ENCODE measurements around the gene FPGS. TPM values are rescaled to one million over a fixed set of nuclear protein-coding genes. Genes with fewer than 3 reads are reported as not detected.
A peak's percentile ranks its signal among the peaks of the same experiment; 100 is the strongest.

FPGS gene
- polyA plus RNA-seq, 4 donors = 41.5 to 46.2 (median 42.6) TPM

GRCh38 chr9:127785933-127786772, 16.5 kb upstream of the FPGS start, which contains the start of gene CDK9:
Gene CDK9, plus strand, starts transcription at chr9:127786034. Its CDS starts 115 bp downstream, at chr9:127786149.
- peak in 3 of 4 donors; percentile 72 to 81 (median 80) for DNase-seq (ENCODE audit: low read depth in 4 of 4, low spot score in 3 of 4)

DNA sequence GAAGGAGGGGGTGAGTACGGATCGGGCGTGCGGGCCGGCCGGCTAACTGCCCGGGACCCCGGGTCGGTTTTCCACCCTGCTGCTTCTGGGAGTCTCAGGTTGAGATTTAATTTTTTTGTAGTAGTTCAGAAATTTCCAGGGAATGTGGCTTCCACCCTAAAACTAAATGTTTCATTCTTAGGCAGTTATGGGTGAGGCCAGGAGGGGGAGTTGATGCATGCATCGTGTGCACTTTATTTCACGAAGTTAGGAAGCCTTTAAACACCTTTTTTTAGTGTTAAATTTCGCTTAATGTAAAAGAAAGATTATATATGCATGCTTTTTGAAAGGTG, 15.9 kb upstream of the FPGS start:
- no peak for DNase-seq (ENCODE audit: low read depth in 4 of 4, low spot score in 3 of 4)

- no peak for DNase-seq (ENCODE audit: low read depth in 4 of 4, low spot score in 3 of 4)
Observed at GRCh38 chr9:127788337-127789011, 14.2 kb upstream of the FPGS start.

DNA sequence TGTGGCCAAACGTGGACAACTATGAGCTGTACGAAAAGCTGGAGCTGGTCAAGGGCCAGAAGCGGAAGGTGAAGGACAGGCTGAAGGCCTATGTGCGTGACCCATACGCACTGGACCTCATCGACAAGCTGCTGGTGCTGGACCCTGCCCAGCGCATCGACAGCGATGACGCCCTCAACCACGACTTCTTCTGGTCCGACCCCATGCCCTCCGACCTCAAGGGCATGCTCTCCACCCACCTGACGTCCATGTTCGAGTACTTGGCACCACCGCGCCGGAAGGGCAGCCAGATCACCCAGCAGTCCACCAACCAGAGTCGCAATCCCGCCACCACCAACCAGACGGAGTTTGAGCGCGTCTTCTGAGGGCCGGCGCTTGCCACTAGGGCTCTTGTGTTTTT, 13.5 kb upstream of the FPGS start:
- DNase-seq (ENCODE audit: low read depth in 4 of 4, low spot score in 3 of 4) = no peak

- DNase-seq (ENCODE audit: low read depth in 4 of 4, low spot score in 3 of 4) = no peak
Observed at GRCh38 chr9:127790094-127790855, 12.4 kb upstream of the FPGS start.

DNA sequence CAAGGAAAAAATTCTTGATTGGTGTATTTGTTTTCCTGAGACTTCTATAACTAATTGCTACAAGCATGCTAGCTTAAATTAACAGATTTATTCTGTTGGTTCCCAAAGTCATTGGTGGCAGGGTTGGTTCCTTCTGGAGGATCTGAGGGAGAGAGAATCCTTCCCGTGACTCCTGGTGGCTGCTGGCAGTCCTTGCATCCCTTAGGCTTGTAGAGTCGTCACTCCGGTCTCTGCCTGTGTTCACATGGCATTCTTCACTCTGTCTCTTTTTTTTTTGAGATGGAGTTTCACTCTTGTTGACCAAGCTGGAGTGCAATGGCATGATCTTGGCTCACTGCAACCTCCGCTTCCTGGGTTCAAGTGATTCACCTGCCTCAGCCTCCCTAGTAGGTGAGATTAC, 11.6 kb upstream of the FPGS start:
- no peak for DNase-seq (ENCODE audit: low read depth in 4 of 4, low spot score in 3 of 4)

DNA sequence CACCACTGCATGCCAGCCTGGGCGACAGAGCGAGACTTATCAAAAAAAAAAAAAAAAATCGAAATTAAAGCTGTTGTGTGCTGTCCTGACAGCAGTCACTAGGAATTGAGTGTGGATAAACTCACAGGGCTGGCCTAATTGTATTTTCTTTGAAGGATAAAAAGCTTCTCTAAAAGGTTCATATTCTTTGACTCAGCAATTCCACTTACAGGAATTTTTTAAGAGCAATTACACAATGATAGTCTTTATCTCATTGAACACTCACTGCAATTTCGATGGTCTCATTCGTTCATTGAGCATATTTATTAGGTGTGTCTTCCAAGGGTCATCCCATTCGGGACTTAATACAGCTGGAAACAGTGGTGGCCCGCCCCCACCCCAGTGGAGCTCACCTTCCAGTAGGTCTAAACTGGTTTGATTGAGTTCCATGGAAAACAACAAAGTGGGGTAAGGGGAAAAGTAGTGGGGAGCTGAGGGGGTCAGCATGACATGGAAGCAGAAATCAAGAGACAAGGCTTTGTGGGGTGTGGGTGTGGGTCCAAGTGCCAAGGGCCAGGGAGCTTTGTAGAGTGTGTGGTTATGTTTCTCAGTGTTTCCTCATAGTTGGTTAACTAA, 10.2 kb upstream of the FPGS start:
- DNase-seq (ENCODE audit: low read depth in 4 of 4, low spot score in 3 of 4) = no peak

GRCh38 chr9:127793093-127793708, 9.5 kb upstream of the FPGS start:
- DNase-seq (ENCODE audit: low read depth in 4 of 4, low spot score in 3 of 4) = no peak

DNA sequence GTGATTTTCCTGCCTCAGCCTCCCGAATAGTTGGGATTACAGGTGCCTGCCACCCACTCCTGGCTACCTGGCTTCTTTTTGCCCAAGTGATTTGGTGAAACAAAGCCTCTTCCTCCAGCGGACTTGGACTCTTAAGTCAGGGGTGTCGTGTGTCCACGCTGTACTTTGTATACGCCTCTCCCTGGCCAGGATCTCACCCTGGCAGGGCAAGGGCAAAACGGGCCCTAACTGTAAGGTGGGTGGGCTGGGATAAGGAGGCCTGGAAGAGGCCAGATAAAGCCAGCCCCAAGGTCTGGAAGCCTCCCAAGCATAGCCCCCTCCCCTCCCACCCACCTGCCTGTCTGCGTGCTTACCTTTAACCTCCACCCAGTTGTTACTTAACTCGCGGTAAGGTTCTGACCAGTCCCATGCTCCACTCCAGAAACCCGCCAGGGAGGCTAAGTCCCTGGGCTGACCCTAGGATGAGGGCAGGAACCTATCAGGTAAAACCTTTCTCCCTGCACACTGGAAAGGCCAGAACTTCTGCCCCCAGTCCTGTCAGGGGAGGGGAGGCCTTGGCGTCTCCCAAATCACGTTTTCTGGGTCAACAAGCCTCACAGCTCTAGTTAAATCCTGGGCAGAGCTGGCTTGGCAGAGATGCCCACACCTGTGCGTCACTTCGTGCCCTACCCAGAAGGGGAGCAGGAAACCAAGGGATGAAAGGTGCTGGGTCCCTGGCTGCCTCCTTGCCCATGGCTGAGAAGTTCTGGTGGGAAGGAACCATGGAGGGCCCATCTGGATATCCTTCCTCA, 8.5 kb upstream of the FPGS start:
- DNase-seq (ENCODE audit: low read depth in 4 of 4, low spot score in 3 of 4) = no peak

DNA sequence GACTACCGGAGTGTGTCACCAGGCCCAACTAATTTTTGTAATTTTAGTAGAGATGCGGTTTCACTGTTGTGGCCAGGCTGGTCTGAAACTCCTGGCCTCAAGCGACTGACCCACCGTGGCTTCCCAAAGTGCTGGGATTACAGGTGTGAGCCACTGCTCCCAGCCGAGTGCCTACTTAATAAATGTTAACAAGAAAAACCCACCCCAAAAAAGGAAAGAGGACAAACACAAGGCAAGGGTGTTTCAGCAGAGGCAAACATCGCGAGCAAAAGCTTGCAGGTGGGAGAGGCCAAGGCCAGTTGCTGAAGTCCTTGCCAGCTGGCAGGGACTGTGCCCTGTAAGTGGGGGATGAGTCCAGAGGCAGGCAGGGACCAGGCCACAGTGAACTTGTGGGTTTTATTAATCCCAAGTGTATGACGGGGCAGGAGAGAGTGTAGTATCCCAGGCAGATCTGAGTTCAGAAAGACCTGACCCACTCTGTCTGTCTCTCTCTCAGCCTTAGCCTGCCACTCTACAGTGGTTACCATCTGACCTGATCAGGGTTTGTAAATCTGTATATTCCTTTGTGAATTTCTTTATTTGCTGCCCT, 6.4 kb upstream of the FPGS start:
- DNase-seq (ENCODE audit: low read depth in 4 of 4, low spot score in 3 of 4) = no peak

DNA sequence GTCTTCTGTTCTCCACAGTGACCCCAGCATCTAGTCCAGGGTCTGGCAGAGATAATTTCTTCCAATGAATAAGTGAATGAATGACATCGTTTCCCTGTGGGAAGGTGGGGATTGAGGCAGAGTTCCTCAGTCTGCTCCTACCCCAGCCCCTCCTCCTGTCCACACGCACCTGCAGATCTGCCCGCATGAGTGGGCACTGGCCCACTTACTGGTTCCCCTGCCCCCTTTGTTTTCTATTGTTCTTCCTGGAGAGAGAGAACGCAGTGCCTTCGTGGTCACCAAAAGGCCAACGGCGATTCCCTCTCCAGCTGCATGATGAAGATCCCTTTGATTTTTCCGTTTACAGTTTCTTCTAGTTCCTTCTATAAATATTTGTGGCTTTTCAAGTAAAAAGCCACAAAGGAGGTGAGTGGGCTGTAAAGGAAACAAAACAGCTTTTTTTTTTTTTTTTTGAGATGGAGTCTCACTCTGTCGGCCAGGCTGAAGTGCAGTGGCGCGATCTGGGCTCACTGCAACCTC, 5.8 kb upstream of the FPGS start:
- no peak for DNase-seq (ENCODE audit: low read depth in 4 of 4, low spot score in 3 of 4)

- DNase-seq (ENCODE audit: low read depth in 4 of 4, low spot score in 3 of 4) = no peak
Observed at GRCh38 chr9:127801955-127802575, 617 bp upstream of the FPGS start.

DNA sequence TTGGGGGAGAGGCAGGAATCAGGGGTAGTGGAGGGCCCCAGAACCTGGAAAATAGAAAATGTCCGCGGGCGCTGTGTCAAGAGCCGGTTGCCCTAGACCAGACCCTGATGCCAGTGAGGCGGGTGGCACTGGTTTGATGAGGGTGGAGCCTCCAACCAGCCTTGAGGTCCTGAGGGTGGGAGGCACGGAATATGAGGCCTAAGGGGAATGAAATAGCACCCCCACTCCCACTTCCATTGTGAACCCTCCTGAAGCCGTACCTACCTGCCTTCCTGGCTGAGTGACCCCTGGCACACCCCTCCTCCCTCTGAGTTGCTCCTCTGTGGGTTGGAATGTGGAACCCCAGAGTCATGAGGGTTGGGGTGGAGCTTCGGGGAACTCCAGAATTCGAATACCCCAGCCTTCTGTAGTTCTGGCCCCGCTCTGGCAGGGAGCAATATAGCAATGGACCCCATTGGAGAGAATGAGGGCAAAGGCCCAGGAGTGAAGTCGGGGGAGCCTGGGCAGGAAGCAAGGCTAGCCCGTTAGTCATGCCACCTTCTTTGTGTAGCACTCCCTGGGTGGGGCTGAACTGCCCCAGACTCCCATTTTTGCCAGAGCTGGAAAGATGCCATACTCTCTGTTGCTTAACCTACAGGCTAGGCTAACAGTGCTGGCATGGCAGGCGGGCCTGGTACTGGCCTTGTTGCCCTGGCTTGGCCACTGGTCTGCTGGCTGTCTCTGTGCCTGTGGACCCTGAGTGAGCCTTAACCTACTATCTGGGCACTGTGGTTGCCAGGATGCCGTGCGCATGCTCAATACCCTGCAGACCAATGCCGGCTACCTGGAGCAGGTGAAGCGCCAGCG, 1.0 kb downstream of the FPGS start:
- no peak for DNase-seq (ENCODE audit: low read depth in 4 of 4, low spot score in 3 of 4)

DNA sequence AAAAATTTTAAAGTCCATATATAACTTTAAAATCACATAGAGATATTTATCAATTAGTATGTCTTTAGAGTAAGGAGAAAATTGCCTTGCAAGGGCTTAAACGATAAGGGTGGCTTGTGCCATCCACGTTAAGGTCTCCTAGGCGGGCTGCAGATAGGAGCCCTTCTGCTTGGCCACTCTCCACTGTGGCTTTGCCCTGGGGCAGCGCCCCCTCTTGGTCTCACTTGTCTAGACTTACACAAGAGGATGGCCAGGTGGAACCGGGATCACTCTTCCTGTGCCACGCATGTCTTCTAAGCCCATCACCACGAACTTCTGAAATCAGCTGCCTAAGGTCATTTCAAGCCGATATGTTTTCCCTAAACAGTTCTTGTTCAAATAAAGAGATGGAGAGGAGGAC, 2.9 kb downstream of the FPGS start:
- no peak for DNase-seq (ENCODE audit: low read depth in 4 of 4, low spot score in 3 of 4)

DNA sequence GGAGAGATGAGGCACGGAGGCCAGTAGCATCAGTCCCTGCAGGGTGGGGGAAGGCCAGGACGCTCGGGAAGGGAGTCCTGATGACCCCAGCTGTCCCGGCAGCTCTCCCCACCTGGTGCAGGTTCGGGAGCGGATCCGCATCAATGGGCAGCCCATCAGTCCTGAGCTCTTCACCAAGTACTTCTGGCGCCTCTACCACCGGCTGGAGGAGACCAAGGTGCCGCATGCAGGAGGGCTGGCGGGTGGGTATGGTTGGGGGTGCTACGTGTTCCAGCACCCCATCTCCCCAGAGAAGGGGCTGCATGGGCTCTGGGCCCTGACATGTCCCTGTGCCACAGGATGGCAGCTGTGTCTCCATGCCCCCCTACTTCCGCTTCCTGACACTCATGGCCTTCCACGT, 4.2 kb downstream of the FPGS start:
- no peak for DNase-seq (ENCODE audit: low read depth in 4 of 4, low spot score in 3 of 4)

- no peak for DNase-seq (ENCODE audit: low read depth in 4 of 4, low spot score in 3 of 4)
Observed at GRCh38 chr9:127808347-127809001, 5.8 kb downstream of the FPGS start.

GRCh38 chr9:127809002-127809539, 6.4 kb downstream of the FPGS start:
- no peak for DNase-seq (ENCODE audit: low read depth in 4 of 4, low spot score in 3 of 4)
